H1 (cell line): Measurements from ENCODE around the gene TIMM8A. TPM values are rescaled to one million over a fixed set of nuclear protein-coding genes. Genes with fewer than 3 reads are reported as not detected.

Source experiments
- CTCF ChIA-PET: fragments of 300-600 bp; sonication (Branson Sonifier 250); formaldehyde crosslinking; loops from one replicate; lab custom pipeline; 2021; ENCODE audit not compliant: partially characterized antibody; lab: Charles Lee
- POLR2A ChIA-PET: fragments of 300-600 bp; sonication (Branson Sonifier 250); formaldehyde crosslinking; loops from one replicate; lab custom pipeline; 2021; ENCODE audit warnings: inconsistent platforms; ENCODE audit not compliant: partially characterized antibody; lab: Charles Lee
- DNase-seq, 2 experiments: peaks; one replicate each; pipeline versions ENCODE4 v3.0.0 to v3.0.0-alpha.2; 2010 to 2022; ENCODE audit warnings: low spot score in 2 of 2, low read depth in 1 of 2, mixed read lengths in 1 of 2
- FAIRE-seq: peaks from 2 replicates; lab custom pipeline; 2011; peaks lifted over from hg19 to GRCh38; lab: Jason Lieb, UNC
- H2AFZ ChIP-seq: 2 replicates; pipeline ENCODE4 v1.8.1; 2012; ENCODE audit warnings: low read length, inconsistent platforms
- H2AK5ac ChIP-seq: 2 replicates; pipeline ENCODE4 v1.6.1; 2013; ENCODE audit warnings: low read depth, low read length
- H2BK120ac ChIP-seq: replicated peaks from 2 replicates; pipeline ENCODE3; 2013; ENCODE audit warnings: low read depth, low read length, inconsistent platforms
- H2BK12ac ChIP-seq: 2 replicates; pipeline ENCODE4 v1.6.1; 2013; ENCODE audit warnings: low read depth, low read length
- H2BK15ac ChIP-seq: 2 replicates; pipeline ENCODE4 v1.6.1; 2013; ENCODE audit warnings: low read length
- H2BK20ac ChIP-seq: 2 replicates; pipeline ENCODE4 v1.6.1; 2013; ENCODE audit warnings: low read length
- H2BK5ac ChIP-seq: 2 replicates; pipeline ENCODE4 v1.6.1; 2013; ENCODE audit warnings: low read depth, low read length
- H3K14ac ChIP-seq: 2 replicates; pipeline ENCODE4 v1.6.1; 2013; ENCODE audit warnings: inconsistent platforms; ENCODE audit not compliant: insufficient read length
- H3K18ac ChIP-seq: 2 replicates; pipeline ENCODE4 v1.6.1; 2013; ENCODE audit warnings: low read length; ENCODE audit errors: extremely low read depth
- H3K23ac ChIP-seq: 2 replicates; pipeline ENCODE4 v1.6.1; 2013; ENCODE audit warnings: inconsistent platforms; ENCODE audit not compliant: insufficient read length
- H3K23me2 ChIP-seq: 2 replicates; pipeline ENCODE4 v1.6.1; 2013; ENCODE audit warnings: low read depth, low read length
- H3K27ac ChIP-seq: 2 replicates; pipeline ENCODE4 v1.6.1; 2011; ENCODE audit warnings: low read depth, low read length, inconsistent platforms
- H3K27me3 ChIP-seq, 4 experiments: replicated peaks in 1 of 4; 1 replicate in 1 of 4; 2 replicates in 3 of 4; pipeline versions ENCODE4 v1.6.1 to v1.8.1; 2011 to 2013; ENCODE audit warnings: low read length in 3 of 4, mild to moderate bottlenecking in 3 of 4, inconsistent platforms in 2 of 4, mixed read lengths in 2 of 4, moderate library complexity in 1 of 4; ENCODE audit not compliant: control insufficient read depth in 3 of 4, insufficient read depth in 3 of 4; ENCODE audit errors: extremely low read depth in 1 of 4
- H3K36me3 ChIP-seq, 4 experiments: 2 replicates each; pipeline versions ENCODE4 v1.6.1 to v1.8.1; 2011 to 2013; ENCODE audit warnings: mild to moderate bottlenecking in 4 of 4, low read length in 3 of 4, moderate library complexity in 2 of 4, control low read depth in 1 of 4, inconsistent platforms in 1 of 4; ENCODE audit not compliant: insufficient read depth in 4 of 4, control insufficient read depth in 2 of 4
- H3K4ac ChIP-seq: replicated peaks from 2 replicates; pipeline ENCODE3; 2013; ENCODE audit warnings: low read length, low read depth, mixed read lengths, inconsistent platforms; ENCODE audit not compliant: insufficient read length
- H3K4me1 ChIP-seq, 4 experiments: replicated peaks in 1 of 4; 1 replicate in 1 of 4; 2 replicates in 3 of 4; pipeline versions ENCODE4 v1.6.1 to v1.8.1; 2011 to 2013; ENCODE audit warnings: low read length in 3 of 4, inconsistent platforms in 2 of 4, mixed read lengths in 1 of 4; ENCODE audit not compliant: insufficient read depth in 4 of 4, control insufficient read depth in 3 of 4
- H3K4me2 ChIP-seq, 2 experiments: 2 replicates each; pipeline versions ENCODE4 v1.6.1 to v1.8.1; 2011 to 2013; ENCODE audit warnings: low read depth in 2 of 2, low read length in 2 of 2, control low read depth in 1 of 2, inconsistent platforms in 1 of 2, mild to moderate bottlenecking in 1 of 2; ENCODE audit not compliant: insufficient read depth in 1 of 2
- H3K4me3 ChIP-seq, 4 experiments: fragments of 200-600, 300-600 bp in 1 of 4; sonication (generic), shearing (Covaris generic), sonication (Bioruptor Twin) in 1 of 4; 2 replicates each; pipeline versions ENCODE4 v1.5.1 to v1.8.1; 2011 to 2016; ENCODE audit warnings: low read length in 4 of 4, low read depth in 3 of 4, control low read depth in 2 of 4, inconsistent platforms in 2 of 4, mild to moderate bottlenecking in 2 of 4, mixed read lengths in 1 of 4, moderate library complexity in 1 of 4; ENCODE audit not compliant: insufficient read depth in 2 of 4; ENCODE audit errors: extremely low read depth in 1 of 4
- H3K56ac ChIP-seq: replicated peaks from 2 replicates; pipeline ENCODE3; 2013; ENCODE audit warnings: low read depth, mild to moderate bottlenecking, mixed read lengths, low read length, inconsistent platforms; ENCODE audit not compliant: insufficient read length
- H3K79me1 ChIP-seq: 2 replicates; pipeline ENCODE4 v1.6.1; 2013; ENCODE audit warnings: low read depth, low read length, control low read depth
- H3K79me2 ChIP-seq, 2 experiments: 2 replicates each; pipeline versions ENCODE4 v1.6.1 to v1.8.1; 2012 to 2013; ENCODE audit warnings: low read length in 2 of 2, mild to moderate bottlenecking in 2 of 2, inconsistent platforms in 1 of 2; ENCODE audit not compliant: insufficient read depth in 2 of 2, control insufficient read depth in 1 of 2
- H3K9ac ChIP-seq, 4 experiments: replicated peaks in 1 of 4; 1 replicate in 1 of 4; 2 replicates in 3 of 4; pipeline versions ENCODE4 v1.6.1 to v1.8.1; 2011 to 2013; ENCODE audit warnings: low read depth in 3 of 4, low read length in 3 of 4, control low read depth in 2 of 4, mild to moderate bottlenecking in 2 of 4, moderate library complexity in 2 of 4, inconsistent platforms in 1 of 4; ENCODE audit errors: extremely low read depth in 1 of 4
- H3K9me3 ChIP-seq, 2 experiments: 2 replicates each; pipeline versions ENCODE4 v1.6.1 to v1.8.1; 2012 to 2013; ENCODE audit warnings: mild to moderate bottlenecking in 2 of 2, moderate library complexity in 2 of 2, control low read depth in 1 of 2, inconsistent platforms in 1 of 2, low read depth in 1 of 2, low read length in 1 of 2, mixed read lengths in 1 of 2; ENCODE audit not compliant: insufficient read depth in 2 of 2
- H4K20me1 ChIP-seq, 2 experiments: replicated peaks in 1 of 2; 2 replicates each; pipeline versions ENCODE3 to v1.8.1; 2011 to 2013; ENCODE audit warnings: inconsistent platforms in 2 of 2, low read length in 2 of 2, mild to moderate bottlenecking in 1 of 2; ENCODE audit not compliant: insufficient read depth in 2 of 2, control insufficient read depth in 1 of 2
- H4K5ac ChIP-seq: 2 replicates; pipeline ENCODE4 v1.6.1; 2013; ENCODE audit warnings: low read length, low read depth, mixed read lengths, inconsistent platforms; ENCODE audit not compliant: insufficient read length
- H4K8ac ChIP-seq: 2 replicates; pipeline ENCODE4 v1.8.0; 2013; ENCODE audit warnings: mild to moderate bottlenecking, moderate library complexity, low read length, inconsistent platforms; ENCODE audit not compliant: insufficient read depth; ENCODE audit errors: extremely low read depth
- H4K91ac ChIP-seq: replicated peaks from 2 replicates; pipeline ENCODE3; 2013; ENCODE audit warnings: low read length, mixed read lengths, inconsistent platforms; ENCODE audit not compliant: insufficient read length
- BACH1 ChIP-seq: IDR thresholded peaks from 2 replicates; pipeline ENCODE4 v1.6.1; 2012; ENCODE audit warnings: low read length, improper control_type of control experiment
- CBX8 ChIP-seq: fragments of 300-800, 300-1000 bp; sonication (generic); IDR thresholded peaks from 2 replicates; pipeline ENCODE4 v1.7.1; 2016; ENCODE audit warnings: low read depth, low read length, borderline replicate concordance
- CHD2 ChIP-seq: IDR thresholded peaks from 2 replicates; pipeline ENCODE4 v1.6.1; 2012; ENCODE audit warnings: low read length, improper control_type of control experiment
- CTBP2 ChIP-seq: IDR thresholded peaks from 2 replicates; pipeline ENCODE4 v1.7.0; 2011; ENCODE audit warnings: borderline replicate concordance, mild to moderate bottlenecking, moderate library complexity, mixed read lengths, low read length; ENCODE audit not compliant: insufficient read depth, insufficient read length
- FOSL1 ChIP-seq: IDR thresholded peaks from 2 replicates; pipeline ENCODE4 v1.6.1; 2011; ENCODE audit warnings: mild to moderate bottlenecking, low read depth, low read length, moderate library complexity; ENCODE audit not compliant: insufficient read depth
- HDAC6 ChIP-seq: IDR thresholded peaks from one replicate; pipeline ENCODE4 v1.7.1; 2012; ENCODE audit warnings: low read depth, mild to moderate bottlenecking, inconsistent platforms, low read length, moderate library complexity
- SP2 ChIP-seq: IDR thresholded peaks from 2 replicates; pipeline ENCODE4 v1.6.1; 2012; ENCODE audit warnings: mild to moderate bottlenecking, low read length, inconsistent platforms
- TEAD4 ChIP-seq: IDR thresholded peaks from 2 replicates; pipeline ENCODE4 v1.6.1; 2012; ENCODE audit warnings: low read depth, low read length, inconsistent platforms, mixed read lengths
- USF2 ChIP-seq: IDR thresholded peaks from 2 replicates; pipeline ENCODE4 v1.6.1; 2011; ENCODE audit warnings: low read length, improper control_type of control experiment
- ZNF274 ChIP-seq: IDR thresholded peaks from 2 replicates; pipeline ENCODE4 v1.7.0; 2012; ENCODE audit warnings: low read length, borderline replicate concordance; ENCODE audit errors: extremely low read depth
- polyA plus RNA-seq, 7 experiments: library from polyadenylated mRNA; depleted of rRNA in 3 of 7; stranded (reverse) in 5 of 7; unstranded in 2 of 7; fragments of >200 nt in 5 of 7; fragments of 200-250 nt in 2 of 7; gene quantifications; 1 replicate in 5 of 7; 2 replicates in 1 of 7; 4 replicates in 1 of 7; pipeline versions ENCODE4 v1.2.1 to v1.2.3, GENCODE V29; 2011 to 2013; ENCODE audit warnings: missing spikeins in 2 of 7, mixed read lengths in 2 of 7
- total RNA-seq: library from RNA; stranded (reverse); fragmentation: NEBNext Ultra II Directional; extraction: Animal tissue kit (Norgen Biotek cat#: 25700); gene quantifications from 2 replicates; pipeline ENCODE4 v1.2.1, GENCODE V29; 2021

Gene TIMM8A
- total and polyA plus RNA-seq, 2 of the 8 experiments (the other 6 are each of a cell fraction or from before 2014, with no cell fraction given) = 16.1 to 38.1 TPM

GRCh38 chrX:101368800-101369199, 20.3 kb upstream of the TIMM8A start:
- Histone ChIP-seq H2BK20ac (no peak overlapping the region), H4K5ac (no peak overlapping the region), H2BK5ac (no peak overlapping the region), H2AK5ac (no peak overlapping the region), H3K4me1 (no peaks in the 10 kb centered on the region), H3K23me2 (no peaks in the 10 kb centered on the region), H3K56ac (no peak overlapping the region), H3K4me3 (no peak overlapping the region), H3K4ac (no peak overlapping the region), H2BK15ac (no peak overlapping the region), H2BK12ac (no peak overlapping the region), H4K91ac (no peak overlapping the region), H3K9me3 (no peaks in the 10 kb centered on the region), H4K20me1 (no peaks in the 10 kb centered on the region), H3K23ac (no peak overlapping the region), H3K27me3 (no peaks in the 10 kb centered on the region), H3K4me2 (no peak overlapping the region), H2BK120ac (no peak overlapping the region), H4K8ac (no peak overlapping the region), H3K36me3 (no peaks in the 10 kb centered on the region), H3K18ac (no peak overlapping the region), H3K27ac (no peak overlapping the region), H3K79me1 (no peaks in the 10 kb centered on the region), H3K79me2 (no peaks in the 10 kb centered on the region), H2AFZ (no peak overlapping the region), H3K14ac (no peak overlapping the region), H3K9ac (no peak overlapping the region)
- POLR2A ChIA-PET = interaction anchor here (3.5 kb wide), 1 partner anchor 22 kb away, joined by 18 read pairs; the partner anchor contains the start of gene RPL36A
- FAIRE-seq = no peak
- TF ChIP-seq TEAD4 (no peak), BACH1 (no peak), FOSL1 (no peak), HDAC6 (no peak), CHD2 (no peak), SP2 (no peak), ZNF274 (no peak), CBX8 (no peak), CTBP2 (no peak), USF2 (no peak)
- DNase-seq = no peak
- CTCF ChIA-PET = interaction anchor here (2.2 kb wide), 1 partner anchor 21 kb away, joined by 6 read pairs; the partner anchor contains the start of gene RPL36A
